Pancreas (tissue), 10 donors: Measurements from ENCODE around the gene DDX54. TPM values are rescaled to one million over a fixed set of nuclear protein-coding genes. Genes with fewer than 3 reads are reported as not detected.

Experiments
- ATAC-seq, 4 donors: fragments of 200-7000 bp; cut with Tn5 transposase; one replicate each; pipeline versions ENCODE4 v1.8.0 to v1.9.1; 2020; ENCODE audit warnings: mild to moderate bottlenecking in 4 of 4, moderate library complexity in 4 of 4
- DNase-seq, 6 donors: peaks; one replicate each; pipeline ENCODE4 v3.0.0-alpha.2; 2020
- FAIRE-seq: peaks from 2 replicates; lab custom pipeline; 2012; peaks lifted over from hg19 to GRCh38; lab: Jason Lieb, UNC
- H3K27ac ChIP-seq, 4 donors: fragments of 200-600 bp; sonication (generic); 1 replicate in 3 of 4; 2 replicates in 1 of 4; pipeline versions ENCODE4 v1.5.0 to v1.8.0; 2020
- H3K27me3 ChIP-seq, 4 donors: fragments of 200-600 bp; one replicate each; pipeline ENCODE4 v1.8.0; 2021
- H3K36me3 ChIP-seq, 3 donors: fragments of 200-600 bp; sonication (generic) in 1 of 3; one replicate each; pipeline versions ENCODE4 v1.5.0 to v1.8.0; 2020 to 2021
- H3K4me1 ChIP-seq, 3 donors: fragments of 200-600 bp; one replicate each; pipeline ENCODE4 v1.8.0; 2021
- H3K4me3 ChIP-seq, 4 donors: fragments of 200-600 bp; sonication (generic) in 2 of 4; one replicate each; pipeline versions ENCODE4 v1.5.0 to v1.8.0; 2020 to 2021
- H3K9me3 ChIP-seq, 4 donors: fragments of 200-600 bp; one replicate each; pipeline ENCODE4 v1.8.0; 2021
- WGBS, 2 donors: extraction: QIAGEN DNeasy Blood & Tissue Kit; methylation state at CpG; one replicate each; pipeline ENCODE4 v1.1.7; 2013; 5-methylcytosine and 5-hydroxymethylcytosine counted together
- intact Hi-C, 3 donors: fragments of 100-400 bp; cut with DNase I; formaldehyde crosslinking; loops; one replicate each; pipeline versions ENCODE4 v1.11.1 to v1.14.2; 2022
- polyA plus RNA-seq, 2 donors: library from polyadenylated mRNA; stranded (reverse); fragments of 200-250 nt; gene quantifications; one replicate each; pipeline ENCODE4 v1.2.3, GENCODE V29; 2013
- total RNA-seq, 6 donors: library from RNA; stranded (reverse); fragmentation: NEBNext Ultra II Directional in 4 of 6; extraction: Animal tissue kit (Norgen Biotek cat#: 25700) in 4 of 6; gene quantifications; one replicate each; pipeline versions ENCODE4 v1.2.1 to v1.2.4, GENCODE V29; 2021 to 2023
- TF ChIP-seq, protein P1 (sequence below), 4 donors: fragments of 200-600 bp; sonication (generic) in 3 of 4; IDR thresholded peaks; one replicate each; pipeline versions ENCODE4 v1.5.0 to v1.8.0; 2021; ENCODE audit warnings: antibody characterized with exemption in 4 of 4
- donor health status: healthy with polysubstance abuse.
- donor health status: DM: no; HTN: no; CAD: no; lungs with moderate emphysema.
- donor health status: DM: no; HTN: no; CAD: no.
- donor health status: control.
- donor health status: control.
- donor health status: Bipolar disorder and iron deficiency.
- donor health status: DM: yes; HTN: yes; CAD: no.
- donor health status: DM: no; HTN: no; CAD: no.
- donor health status: DM: no; HTN: no; CAD: no.
- donor health status: DM: yes; HTN: yes; CAD: no.

Gene DDX54
- total and polyA plus RNA-seq, 8 donors = 30.0 to 71.4 (median 54.6) TPM

DNA sequence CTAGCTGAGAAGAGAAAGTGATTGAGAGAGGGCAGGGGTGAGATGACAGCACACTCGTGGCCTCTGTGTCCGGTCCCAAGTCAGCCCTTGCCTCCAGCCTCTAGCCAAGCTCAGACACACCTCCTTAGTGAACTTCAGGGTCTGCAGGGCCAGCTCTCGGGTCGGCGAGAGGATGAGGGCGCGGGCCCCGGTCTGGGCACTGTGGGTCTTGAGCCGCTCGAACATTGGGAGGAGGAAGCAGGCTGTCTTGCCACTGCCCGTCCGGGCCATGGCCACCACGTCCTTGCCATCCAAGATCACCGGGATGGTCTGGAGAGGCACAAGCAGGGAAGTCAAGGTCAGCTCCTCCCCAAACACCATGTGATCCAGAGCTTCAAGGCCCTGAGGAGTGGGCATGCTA, 6.3 kb downstream of the DDX54 start:
- Histone ChIP-seq H3K36me3 (peaks cover 3 to 48% (median 25%) of the 10 kb centered on the region in 3 donors), H3K27ac (no peak overlapping the region)
- 86 to 88% methylated on average over 14 of the region's 14 CpGs for WGBS, 2 donors

DNA sequence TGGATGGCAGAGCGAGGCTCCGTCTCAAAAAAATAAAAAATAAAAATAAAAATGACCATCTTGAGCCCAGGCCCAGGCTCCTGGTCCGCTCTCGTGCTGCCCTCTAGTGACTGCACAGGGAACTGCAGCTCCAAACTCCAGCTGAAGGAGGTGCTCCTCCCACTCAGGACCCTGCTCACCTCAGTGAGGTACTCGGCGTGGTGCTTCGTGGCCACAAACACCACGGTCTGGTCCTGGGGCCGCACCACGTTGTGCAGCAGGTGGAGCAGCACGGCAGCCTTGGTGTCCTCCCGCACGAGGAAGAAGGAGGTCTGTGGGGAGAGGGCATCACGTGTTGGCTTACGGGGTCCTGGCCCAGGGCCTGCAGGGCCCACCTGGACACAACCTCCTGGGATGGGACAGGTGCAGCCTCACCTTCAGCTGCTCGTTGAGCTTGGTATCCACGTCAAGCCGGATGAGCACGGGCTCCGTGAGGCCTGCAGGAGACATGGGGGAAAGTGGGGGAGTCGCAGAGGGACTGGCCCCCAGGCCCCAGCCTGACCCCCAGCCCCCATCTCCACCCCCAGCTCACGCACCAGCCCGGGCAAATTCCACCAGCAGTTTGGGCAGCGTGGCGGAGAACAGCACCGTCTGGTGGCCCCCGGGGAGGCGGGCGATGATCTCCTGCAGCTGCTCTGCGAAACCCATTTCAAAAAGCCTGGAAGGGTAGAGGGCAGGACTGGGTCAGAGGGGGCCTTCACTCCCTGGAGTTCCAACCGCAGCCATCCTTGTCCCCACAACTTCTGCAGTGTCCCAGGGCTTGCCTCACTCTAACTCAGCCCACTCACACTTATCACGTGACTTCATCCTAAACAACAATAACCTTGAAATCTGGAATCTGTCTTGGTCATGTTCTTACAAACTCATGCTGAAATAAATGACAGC, 10.6 kb downstream of the DDX54 start:
- ATAC-seq = peak; percentile 78 to 97 (median 90)
- Histone ChIP-seq H3K4me3 (no peak overlapping the region), H3K27ac (no peak overlapping the region), H3K27me3 (no peaks in the 10 kb centered on the region), H3K9me3 (no peaks in the 10 kb centered on the region), H3K4me1 (no peaks in the 10 kb centered on the region), H3K36me3 (peaks cover 7 to 81% (median 57%) of the 10 kb centered on the region in 3 donors)
- 53% methylated on average over 29 to 32 of the region's 32 CpGs for WGBS, 2 donors
- intact Hi-C loops = loop anchor here in 1 of 3 donors (5.0 kb wide), 1 partner anchor 122 kb away; no protein-coding TSS in a partner anchor
- peak; percentile 52 to 94 (median 82) for DNase-seq
- no peak for FAIRE-seq
- TF ChIP-seq, protein P1, sequence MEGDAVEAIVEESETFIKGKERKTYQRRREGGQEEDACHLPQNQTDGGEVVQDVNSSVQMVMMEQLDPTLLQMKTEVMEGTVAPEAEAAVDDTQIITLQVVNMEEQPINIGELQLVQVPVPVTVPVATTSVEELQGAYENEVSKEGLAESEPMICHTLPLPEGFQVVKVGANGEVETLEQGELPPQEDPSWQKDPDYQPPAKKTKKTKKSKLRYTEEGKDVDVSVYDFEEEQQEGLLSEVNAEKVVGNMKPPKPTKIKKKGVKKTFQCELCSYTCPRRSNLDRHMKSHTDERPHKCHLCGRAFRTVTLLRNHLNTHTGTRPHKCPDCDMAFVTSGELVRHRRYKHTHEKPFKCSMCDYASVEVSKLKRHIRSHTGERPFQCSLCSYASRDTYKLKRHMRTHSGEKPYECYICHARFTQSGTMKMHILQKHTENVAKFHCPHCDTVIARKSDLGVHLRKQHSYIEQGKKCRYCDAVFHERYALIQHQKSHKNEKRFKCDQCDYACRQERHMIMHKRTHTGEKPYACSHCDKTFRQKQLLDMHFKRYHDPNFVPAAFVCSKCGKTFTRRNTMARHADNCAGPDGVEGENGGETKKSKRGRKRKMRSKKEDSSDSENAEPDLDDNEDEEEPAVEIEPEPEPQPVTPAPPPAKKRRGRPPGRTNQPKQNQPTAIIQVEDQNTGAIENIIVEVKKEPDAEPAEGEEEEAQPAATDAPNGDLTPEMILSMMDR (IDR thresholded peaks at IDR 0.05) = peak; percentile 98 to 99 (median 98)

More for the DNA sequence above, 6.3 kb downstream of the DDX54 start:
- Histone ChIP-seq H3K9me3 (no peaks in the 10 kb centered on the region), H3K4me1 (peaks cover 0 to 5% (median 2%) of the 10 kb centered on the region in 3 donors), H3K27me3 (no peaks in the 10 kb centered on the region), H3K4me3 (no peak overlapping the region)
- no peak for DNase-seq
- no peak for FAIRE-seq
- ATAC-seq = no peak
- intact Hi-C loops = loop anchor here in 1 of 3 donors (1.0 kb wide), 1 partner anchor 129 kb away; no protein-coding TSS in a partner anchor
- TF ChIP-seq, protein P1 (IDR thresholded peaks at IDR 0.05) = no peak

DNA sequence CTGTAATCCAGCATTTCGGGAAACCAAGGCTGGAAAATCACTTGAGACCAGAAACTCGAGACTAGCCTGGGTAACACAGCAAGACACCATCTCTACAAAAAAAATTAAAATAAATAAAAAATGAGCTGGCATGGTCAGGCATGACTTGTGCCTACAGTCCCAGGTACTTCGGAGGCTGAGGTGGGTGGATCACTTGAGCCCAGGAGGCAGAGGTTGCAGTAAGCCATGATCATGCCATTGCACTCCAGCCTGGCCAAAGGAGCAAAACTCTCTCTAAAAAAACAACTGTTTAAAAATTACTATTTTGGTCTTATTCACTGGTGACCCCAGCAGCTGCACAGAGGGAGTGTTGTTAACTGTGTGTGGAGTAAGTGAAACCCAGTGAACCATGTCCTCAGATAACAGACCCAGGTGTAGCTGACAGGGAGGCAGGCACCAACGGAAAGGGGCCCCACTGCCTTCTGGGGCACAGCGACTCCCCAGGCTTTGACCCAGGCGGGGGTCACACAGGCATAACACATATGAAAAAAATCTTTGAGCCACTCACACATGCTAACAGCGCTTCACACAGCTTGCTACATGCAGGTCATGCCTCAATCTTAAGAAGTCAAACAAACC, 12.1 kb downstream of the DDX54 start:
- H3K27ac ChIP-seq = no peak overlapping the region
- ATAC-seq = no peak
- H3K36me3 ChIP-seq = peaks cover 7 to 76% (median 51%) of the 10 kb centered on the region in 3 donors

DNA sequence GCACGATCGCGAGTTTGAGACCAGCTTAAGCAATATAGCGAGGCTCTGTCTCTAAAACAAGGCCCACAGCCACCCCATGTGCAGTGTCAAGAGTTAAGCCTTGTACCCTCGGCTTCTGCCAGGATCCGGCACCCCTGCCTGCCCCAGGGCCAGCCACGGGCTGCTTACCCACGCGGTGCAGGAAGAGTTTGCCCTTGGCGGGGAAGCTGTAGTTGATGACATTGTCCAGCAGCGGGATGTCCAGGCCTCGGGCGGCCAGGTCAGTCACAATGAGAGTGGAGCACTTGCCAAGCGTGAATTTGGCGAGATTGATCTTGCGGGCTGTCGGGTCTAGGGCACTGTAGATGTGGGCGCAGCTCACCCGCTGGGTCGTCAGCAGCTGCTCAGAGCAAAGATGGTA, 13.1 kb downstream of the DDX54 start:
- TF ChIP-seq, protein P1 (IDR thresholded peaks at IDR 0.05) = no peak
- H3K4me1 ChIP-seq = no peaks in the 10 kb centered on the region
- no peak overlapping the region for H3K4me3 ChIP-seq
- ATAC-seq (no peak), DNase-seq (no peak), FAIRE-seq (no peak)
- WGBS, 2 donors = 94 to 96% methylated on average over 20 of the region's 20 CpGs
- intact Hi-C loops = loop anchor here in 1 of 3 donors (5.0 kb wide), 1 partner anchor 120 kb away; no protein-coding TSS in a partner anchor
- H3K9me3 ChIP-seq = no peaks in the 10 kb centered on the region
- no peaks in the 10 kb centered on the region for H3K27me3 ChIP-seq
- H3K36me3 ChIP-seq = peaks cover 7 to 76% (median 46%) of the 10 kb centered on the region in 3 donors
- no peak overlapping the region for H3K27ac ChIP-seq

More for the DNA sequence above, 12.1 kb downstream of the DDX54 start:
- intact Hi-C loops = loop anchor here in 1 of 3 donors (5.0 kb wide), 1 partner anchor 121 kb away; no protein-coding TSS in a partner anchor
- 84% methylated on average over 7 of the region's 7 CpGs for WGBS, 2 donors
- no peaks in the 10 kb centered on the region for H3K4me1 ChIP-seq
- DNase-seq (no peak), FAIRE-seq (no peak)
- TF ChIP-seq, protein P1 (IDR thresholded peaks at IDR 0.05) = no peak
- no peaks in the 10 kb centered on the region for H3K27me3 ChIP-seq
- no peaks in the 10 kb centered on the region for H3K9me3 ChIP-seq
- H3K4me3 ChIP-seq = no peak overlapping the region
